SU-DHL-6 (cell line): ENCODE results near the gene KCNE1.

Experiments used
- EZH2phosphoT487 ChIP-seq: fragments of 200-600 bp; sonication (generic), shearing (Covaris generic); conservative IDR thresholded peaks from 2 replicates; pipeline ENCODE4 v1.6.1; 2018; ENCODE audit warnings: mild to moderate bottlenecking, antibody characterized with exemption, low read length, moderate library complexity, mixed read lengths
- TF ChIP-seq, protein P1 (sequence below): fragments of 200-600 bp; sonication (generic); IDR thresholded peaks from one replicate; pipeline ENCODE4 v1.5.1; 2017; ENCODE audit warnings: antibody characterized with exemption, mild to moderate bottlenecking, low read length, moderate library complexity; ENCODE audit not compliant: insufficient read depth, poor library complexity, severe bottlenecking

DNA sequence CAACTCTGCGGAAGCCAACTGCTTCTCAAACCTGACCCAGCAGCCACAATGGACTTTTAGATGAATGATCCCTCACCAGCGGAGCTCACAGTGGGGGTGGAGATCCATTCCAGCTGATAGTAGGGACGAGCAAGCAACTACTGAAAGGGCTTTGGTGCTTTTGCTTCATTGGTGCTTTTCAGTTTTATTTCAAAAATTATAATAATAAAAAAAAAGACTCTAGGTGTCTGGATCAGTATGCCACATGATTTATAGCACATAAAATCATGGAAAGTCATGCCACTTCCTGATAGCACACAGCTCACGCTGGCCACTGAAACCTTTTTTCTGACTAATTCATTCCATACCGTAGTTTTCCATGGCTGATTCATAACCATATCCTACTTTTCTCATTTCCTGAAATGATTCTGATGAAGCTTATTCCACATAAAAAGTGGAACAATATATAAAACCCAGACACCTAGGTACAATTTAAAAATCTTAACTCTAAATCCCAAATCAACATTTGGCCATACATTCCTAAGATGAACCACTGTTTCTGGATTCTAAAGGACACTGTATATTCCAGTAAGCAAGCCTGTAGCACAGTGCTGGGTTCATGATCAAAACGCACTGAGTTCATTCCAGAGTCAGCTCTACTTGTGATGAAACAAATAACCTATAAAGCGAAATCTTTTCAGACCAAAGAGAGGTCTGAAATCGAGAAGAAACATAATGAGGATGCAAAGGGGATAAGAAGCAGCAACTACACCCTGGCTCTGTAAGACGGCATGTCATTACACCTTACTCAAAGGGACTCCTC is 41.3 kb upstream of the KCNE1 start:
- TF ChIP-seq, protein P1, sequence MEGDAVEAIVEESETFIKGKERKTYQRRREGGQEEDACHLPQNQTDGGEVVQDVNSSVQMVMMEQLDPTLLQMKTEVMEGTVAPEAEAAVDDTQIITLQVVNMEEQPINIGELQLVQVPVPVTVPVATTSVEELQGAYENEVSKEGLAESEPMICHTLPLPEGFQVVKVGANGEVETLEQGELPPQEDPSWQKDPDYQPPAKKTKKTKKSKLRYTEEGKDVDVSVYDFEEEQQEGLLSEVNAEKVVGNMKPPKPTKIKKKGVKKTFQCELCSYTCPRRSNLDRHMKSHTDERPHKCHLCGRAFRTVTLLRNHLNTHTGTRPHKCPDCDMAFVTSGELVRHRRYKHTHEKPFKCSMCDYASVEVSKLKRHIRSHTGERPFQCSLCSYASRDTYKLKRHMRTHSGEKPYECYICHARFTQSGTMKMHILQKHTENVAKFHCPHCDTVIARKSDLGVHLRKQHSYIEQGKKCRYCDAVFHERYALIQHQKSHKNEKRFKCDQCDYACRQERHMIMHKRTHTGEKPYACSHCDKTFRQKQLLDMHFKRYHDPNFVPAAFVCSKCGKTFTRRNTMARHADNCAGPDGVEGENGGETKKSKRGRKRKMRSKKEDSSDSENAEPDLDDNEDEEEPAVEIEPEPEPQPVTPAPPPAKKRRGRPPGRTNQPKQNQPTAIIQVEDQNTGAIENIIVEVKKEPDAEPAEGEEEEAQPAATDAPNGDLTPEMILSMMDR, result no peak
- no peak for TF ChIP-seq EZH2phosphoT487
